Peyer's patch (tissue), 4 donors: Measurements from ENCODE around the gene ZFC3H1.

Experiments
- CTCF ChIP-seq, 6 experiments: fragments of 450-650 bp in 4 of 6; fragments of 200-600 bp in 2 of 6; sonication (generic) in 1 of 6; IDR thresholded peaks; one replicate each; pipeline ENCODE4 v1.5.1; 2017 to 2019; ENCODE audit warnings: antibody characterized with exemption in 6 of 6, mild to moderate bottlenecking in 3 of 6, moderate library complexity in 1 of 6
- POLR2A ChIP-seq, 2 donors: fragments of 450-650 bp; IDR thresholded peaks; one replicate each; pipeline ENCODE4 v1.5.1; 2017; ENCODE audit warnings: antibody characterized with exemption in 2 of 2, mild to moderate bottlenecking in 2 of 2, moderate library complexity in 2 of 2

GRCh38 chr12:71578694-71579258 lies 84.9 kb downstream of the ZFC3H1 start:
- TF ChIP-seq CTCF (IDR thresholded peaks at IDR 0.05) (no peak), POLR2A (IDR thresholded peaks at IDR 0.05) (no peak)
